Stimulated activated CD8-positive, alpha-beta memory T cell treated with anti-CD3 and anti-CD28 coated beads, Interleukin-12 subunit alpha, Interleukin-12 subunit beta, amount 100 ng/mL, for 1 hour (primary cell): ENCODE results near the gene MDM2.
"Not testable (repeated sequence)": the region's sequence is repeated elsewhere in the genome, so short reads cannot be mapped to it uniquely, and the experiment has no call there.

Experiments used
- DNase-seq: peaks from one replicate; pipeline ENCODE4 v3.0.0-alpha.2; 2020; ENCODE audit warnings: low read depth

The MDM2 gene

GRCh38 chr12:68827895-68828671, 20.1 kb downstream of the MDM2 start:
- DNase-seq = no peak

DNA sequence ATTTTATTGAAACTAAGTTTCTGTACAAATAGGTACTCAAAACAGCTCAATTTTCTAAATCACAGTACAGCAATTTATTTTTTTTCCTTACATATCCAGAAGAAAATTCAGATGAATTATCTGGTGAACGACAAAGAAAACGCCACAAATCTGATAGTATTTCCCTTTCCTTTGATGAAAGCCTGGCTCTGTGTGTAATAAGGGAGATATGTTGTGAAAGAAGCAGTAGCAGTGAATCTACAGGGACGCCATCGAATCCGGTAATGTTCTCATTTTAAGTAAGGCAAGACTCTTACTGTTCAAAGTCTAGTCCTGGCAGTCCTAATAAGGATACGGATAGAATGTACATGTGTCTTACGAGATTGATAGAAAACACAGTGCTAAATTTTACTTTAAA, 20.7 kb downstream of the MDM2 start:
- no peak for DNase-seq

DNA sequence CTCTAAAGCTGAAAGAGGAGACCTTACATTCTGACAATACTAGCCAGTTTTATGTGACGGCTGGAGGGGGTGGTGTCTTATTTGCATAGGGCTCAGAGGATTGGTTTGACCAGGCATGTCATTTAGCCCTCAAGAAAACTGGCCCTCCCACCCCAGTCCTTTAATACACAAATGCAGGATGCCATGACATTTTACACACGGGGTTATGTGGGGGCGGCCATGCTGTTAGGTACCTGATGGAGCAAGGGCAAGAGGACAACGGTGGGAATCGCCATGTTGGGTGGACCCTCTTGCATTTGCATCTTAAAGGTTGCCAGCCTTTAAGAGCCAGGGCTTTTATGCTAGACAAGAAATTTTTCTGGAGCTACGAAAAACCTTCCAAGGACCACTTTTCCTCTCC, 23.3 kb downstream of the MDM2 start:
- no peak for DNase-seq

DNA sequence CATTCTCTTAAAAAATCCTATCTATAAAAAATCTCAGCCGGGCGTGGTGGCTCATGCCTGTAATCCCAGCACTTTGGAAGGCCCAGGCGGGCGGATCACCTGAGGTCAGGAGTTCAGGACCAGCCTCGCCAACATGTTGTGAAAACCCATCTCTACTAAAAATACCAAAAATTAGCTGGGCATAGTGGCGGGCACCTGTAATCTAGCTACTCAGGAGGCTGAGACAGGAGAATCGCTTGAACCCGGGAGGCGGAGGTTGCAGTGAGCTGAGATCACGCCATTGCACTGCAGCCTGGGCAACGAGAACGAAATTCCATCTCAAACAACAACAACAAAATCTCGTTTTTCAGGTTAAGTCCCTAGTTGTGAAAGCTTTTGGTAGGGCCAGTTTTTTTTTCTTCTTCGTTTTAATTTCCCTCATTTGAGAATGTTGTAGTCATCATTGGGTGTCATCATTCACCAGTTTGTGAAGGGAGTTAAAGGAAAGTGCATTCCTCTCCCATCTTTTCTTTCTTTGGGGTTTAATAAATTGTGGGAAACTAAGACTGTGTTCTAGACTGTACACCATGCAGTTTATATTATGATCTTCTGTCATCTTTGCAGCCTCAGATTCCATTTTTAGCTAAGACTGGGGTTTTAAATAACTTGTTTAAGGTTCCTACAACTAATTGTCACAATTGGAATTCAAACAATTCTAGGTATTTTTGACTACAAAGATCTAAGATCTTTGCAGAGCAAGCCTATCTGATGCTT, 23.9 kb downstream of the MDM2 start:
- DNase-seq = no peak

DNA sequence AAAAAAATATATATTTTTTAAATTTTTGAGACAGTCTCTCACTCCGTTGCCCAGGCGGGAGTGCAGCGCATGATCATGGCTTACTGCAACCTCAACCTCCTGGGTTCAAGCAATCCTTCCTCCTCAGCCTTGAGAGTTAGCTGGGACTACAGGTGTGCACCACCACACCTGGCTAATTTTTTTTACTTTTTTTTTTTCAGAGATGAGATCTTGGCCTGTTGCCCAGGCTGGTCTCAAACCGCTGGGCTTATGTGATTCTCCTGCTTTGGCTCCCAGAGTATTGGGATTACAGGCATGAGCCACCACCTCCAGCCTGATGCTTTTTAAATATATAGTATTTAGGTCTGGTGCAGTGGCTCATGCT, 24.5 kb downstream of the MDM2 start:
- DNase-seq = no peak

GRCh38 chr12:68833508-68833907, 25.5 kb downstream of the MDM2 start:
- DNase-seq = no peak

DNA sequence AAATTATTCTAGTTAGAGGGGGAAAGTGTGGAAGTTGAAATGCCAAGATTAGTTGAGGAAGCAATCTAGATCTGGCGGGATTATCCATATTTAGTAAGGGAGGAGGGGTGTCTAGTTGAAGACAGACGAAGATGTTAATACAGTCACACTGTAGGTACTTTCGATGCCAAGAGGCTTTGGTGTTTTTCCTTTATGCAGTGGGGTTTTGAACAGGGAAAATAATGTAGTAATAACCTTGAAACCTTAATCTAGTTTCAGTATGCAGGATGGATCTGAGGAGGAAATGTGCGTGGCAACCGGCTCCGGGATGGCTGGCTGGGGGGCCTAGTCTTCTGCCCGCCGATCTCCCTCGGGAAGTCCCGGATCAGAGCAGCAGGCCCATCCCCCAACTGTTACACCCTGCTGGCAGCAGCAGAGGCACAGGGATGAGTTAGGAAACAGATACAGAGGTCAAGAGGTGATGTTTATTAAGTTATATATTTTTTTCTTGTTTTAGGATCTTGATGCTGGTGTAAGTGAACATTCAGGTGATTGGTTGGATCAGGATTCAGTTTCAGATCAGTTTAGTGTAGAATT, 27.4 kb downstream of the MDM2 start:
- DNase-seq = no peak

DNA sequence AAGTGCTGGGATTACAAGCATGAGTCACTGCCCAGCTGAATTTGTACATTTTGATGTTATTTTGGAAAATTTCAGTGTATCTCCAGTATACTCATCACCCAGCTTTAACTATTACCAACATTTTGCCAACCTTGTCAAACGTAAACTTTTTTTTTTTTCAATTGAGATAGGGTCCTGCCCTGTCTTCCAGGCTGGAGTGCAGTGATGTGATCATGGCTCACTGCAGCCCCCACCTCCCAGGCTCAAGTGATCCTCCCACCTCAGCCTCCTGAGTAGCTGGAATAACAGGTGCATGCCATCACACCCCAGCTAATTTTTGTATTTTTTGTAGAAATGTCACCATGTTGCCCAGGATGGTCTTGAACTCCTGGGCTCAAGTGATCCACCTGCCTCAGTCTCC, 29.2 kb downstream of the MDM2 start:
- DNase-seq = no peak

DNA sequence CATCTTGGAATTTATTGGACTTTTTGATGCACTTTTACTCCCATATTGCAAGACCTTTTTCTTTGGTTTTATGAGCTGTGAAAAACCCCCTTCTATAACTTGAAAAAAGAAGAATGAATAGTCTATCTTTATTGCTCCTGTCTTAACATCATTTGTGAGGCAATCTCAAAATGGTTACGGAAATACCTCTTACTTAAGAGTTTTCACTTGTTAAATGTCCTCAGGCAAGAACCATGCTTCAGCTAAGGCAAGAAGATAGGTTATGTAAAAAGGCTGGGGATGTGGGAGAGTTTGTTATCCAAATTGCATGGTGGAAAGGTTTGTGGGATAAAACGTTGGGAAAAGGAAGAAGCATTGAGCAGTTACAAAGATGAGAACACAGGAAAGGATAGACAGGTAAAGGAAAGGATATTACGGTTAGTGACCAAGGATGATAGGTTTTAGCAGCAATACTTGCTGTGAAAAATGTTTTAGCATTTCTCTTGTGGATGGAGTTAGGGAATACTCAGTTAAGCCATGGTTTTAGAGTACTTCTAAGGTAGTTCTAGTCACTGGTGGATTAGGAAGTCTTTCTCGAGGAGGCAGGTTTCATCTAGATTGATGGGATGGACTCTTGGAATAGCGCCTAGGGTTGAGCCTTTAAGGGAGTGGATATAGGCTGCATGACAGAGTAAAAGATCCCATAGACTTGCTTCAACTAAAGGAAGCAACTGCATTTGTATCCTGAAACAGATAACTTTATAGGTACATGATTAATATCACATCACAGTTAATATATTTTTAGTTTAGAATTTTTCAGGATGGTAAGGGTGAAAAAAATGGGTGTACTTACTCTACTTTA, 30.3 kb downstream of the MDM2 start:
- no peak for DNase-seq

- DNase-seq = no peak
These were observed 31.5 kb downstream of the MDM2 start for GRCh38 chr12:68839183-68840147.

GRCh38 chr12:68841175-68841574, 33.2 kb downstream of the MDM2 start:
- not testable (repeated sequence) for DNase-seq

DNA sequence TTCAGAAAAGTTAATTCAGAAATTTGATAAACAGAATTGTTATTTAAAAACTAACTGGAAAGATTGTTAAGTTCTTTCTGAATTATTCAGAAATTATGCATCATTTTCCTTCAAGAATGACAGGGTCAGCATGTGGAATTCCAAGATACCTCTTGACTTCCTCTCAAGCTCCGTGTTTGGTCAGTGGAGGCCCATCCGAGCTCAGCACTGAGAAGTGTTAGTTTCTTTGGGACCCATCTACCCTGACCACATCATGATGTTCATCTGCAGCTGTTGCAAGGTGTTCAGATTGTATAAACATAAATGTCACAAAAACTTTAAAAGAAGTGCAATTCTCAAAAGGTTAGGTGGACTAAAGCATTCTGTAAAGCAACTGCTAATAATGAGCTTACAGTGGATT, 33.7 kb downstream of the MDM2 start:
- no peak for DNase-seq

DNA sequence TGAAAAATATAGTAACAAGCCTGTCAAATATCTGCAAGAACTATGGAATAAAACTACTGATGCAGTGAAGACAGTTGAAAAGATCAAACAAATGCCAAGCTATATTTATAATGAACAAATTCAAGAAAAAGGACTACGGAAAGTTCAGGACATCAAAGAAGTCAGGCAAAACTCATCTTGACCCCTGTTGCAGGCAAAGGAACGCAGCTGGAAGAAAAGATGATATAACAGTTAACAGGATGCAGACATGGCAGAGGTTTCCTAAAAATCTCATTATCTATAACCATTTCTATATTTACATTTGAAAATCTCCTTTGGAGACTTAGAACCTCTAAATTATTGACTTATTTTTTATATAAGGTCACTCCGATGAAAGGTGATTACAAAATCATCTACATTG, 34.1 kb downstream of the MDM2 start:
- DNase-seq = no peak

DNA sequence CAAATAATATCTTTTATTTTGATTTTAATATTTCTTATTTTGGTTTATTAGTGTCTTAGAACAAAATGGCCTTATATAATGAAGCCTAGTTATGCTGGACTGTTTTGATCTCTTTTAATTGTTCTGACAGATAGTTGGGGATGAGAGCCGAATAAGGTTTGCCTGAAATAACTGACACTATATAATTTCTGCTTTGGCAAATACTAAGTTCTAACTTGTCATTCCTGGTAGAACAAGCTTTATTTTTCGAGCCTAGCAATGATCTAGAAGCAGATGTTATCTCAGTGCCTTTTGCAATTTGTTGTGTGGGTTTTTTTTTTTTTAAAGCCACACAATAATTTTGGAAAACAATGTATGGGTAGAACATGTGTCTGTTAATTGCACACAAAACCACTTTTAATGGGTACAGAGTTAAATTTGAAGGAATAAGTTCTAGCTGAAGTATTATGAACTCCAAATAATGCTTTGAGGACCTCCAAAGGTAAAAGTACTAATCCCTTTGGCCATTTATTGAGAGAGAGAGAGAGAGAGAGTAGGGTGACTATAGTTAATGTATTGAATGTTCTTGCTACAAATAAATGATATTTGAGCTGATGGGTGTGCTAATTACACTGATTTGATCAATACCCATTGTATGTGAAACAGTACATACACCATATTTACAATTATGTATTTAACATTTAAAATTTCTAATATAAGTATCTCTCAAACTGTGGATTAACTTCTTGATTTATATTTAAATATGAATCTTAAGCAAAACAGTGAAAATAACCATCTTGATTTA, 35.0 kb downstream of the MDM2 start:
- DNase-seq = no peak

DNA sequence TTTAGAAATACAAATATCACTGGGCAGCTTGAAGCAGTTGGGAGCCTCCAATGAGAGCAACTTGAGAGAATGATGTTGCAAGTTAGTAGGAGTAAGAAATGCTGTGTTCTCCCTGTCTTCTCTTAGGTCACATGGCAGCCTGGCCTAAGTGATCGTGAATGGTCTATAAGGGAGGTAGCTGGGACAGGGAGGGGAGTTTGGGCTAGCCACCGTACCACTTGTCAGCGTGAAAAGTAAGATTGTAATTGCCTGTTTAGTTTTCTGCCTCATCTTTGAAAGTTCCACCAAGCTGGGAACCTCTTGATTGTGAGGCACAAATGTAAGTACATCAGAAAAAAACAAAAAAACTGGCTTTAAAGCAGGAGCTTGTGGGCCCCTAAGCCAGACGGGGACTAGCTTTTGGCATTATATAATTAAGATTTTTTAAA, 36.4 kb downstream of the MDM2 start:
- DNase-seq = no peak

GRCh38 chr12:68844788-68845695, 37.1 kb downstream of the MDM2 start:
- no peak for DNase-seq

- DNase-seq = no peak
These were observed 38.8 kb downstream of the MDM2 start for GRCh38 chr12:68846811-68847210.

DNA sequence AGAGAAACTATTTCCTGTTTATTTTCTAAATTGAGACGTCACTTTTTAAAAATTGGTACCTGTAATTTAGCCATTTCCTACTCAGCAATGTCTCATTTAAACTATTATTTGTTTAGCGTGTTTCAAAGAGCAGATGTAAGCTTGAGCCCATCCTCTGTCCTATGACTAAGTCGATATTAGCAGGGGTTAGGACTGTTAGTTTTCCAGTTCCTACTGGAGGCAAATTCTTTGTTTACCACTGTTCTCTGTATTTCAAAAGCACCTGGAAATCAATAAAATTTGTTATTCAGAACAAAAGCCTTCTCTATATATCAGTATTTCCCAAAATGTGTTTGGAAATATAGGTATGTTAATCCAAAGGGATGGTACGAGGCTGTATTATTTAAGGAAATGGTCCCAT, 42.4 kb downstream of the MDM2 start:
- DNase-seq = no peak

- DNase-seq = no peak
These were observed 43.8 kb downstream of the MDM2 start for GRCh38 chr12:68851592-68852306.
